Skin epidermis (tissue), 12 donors: ENCODE measurements around the gene ZNF784.

ENCODE experiments used
- H3K27ac ChIP-seq, 21 experiments: fragments of 200-600 bp; sonication (generic) in 11 of 21; one replicate each; pipeline ENCODE4 v1.5.0; 2020; ENCODE audit warnings: mild to moderate bottlenecking in 3 of 21, inconsistent platforms in 2 of 21, moderate library complexity in 2 of 21
- H3K4me3 ChIP-seq, 7 experiments: fragments of 200-600 bp; sonication (generic) in 2 of 7; one replicate each; pipeline ENCODE4 v1.5.0; 2020; ENCODE audit warnings: inconsistent platforms in 2 of 7, mild to moderate bottlenecking in 2 of 7, moderate library complexity in 1 of 7

Gene ZNF784

GRCh38 chr19:55624109-55625003, at the start of gene ZNF784:
ZNF784 (minus strand) TSS chr19:55624566; CDS start chr19:55624561, 5 bp downstream.
- Histone ChIP-seq H3K4me3 (peak within 1 kb of the TSS; percentile 39 to 58 (median 51)), H3K27ac (peak within 1 kb of the TSS; percentile 70 to 98 (median 93))

DNA sequence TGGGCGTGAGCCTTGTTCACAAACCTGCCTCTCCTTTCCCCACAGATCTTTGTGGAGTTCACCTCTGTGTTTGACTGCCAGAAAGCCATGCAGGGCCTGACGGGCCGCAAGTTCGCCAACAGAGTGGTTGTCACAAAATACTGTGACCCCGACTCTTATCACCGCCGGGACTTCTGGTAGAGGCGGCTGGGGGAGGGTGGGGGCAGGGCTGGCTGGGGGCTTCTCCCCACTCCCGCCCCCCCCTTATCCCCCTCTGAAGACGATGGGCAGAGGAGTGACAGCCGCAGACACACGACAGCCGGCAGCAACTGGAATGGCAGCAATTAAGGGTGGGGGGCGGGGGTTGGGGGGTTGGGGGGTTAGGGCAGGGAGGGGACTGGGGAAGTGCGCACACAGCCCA, 49.5 kb upstream of the ZNF784 start:
- Histone ChIP-seq H3K4me3 (no peak overlapping the region), H3K27ac (peak overlapping the region in 7 of 21 experiments; percentile 86 to 96 (median 89))

DNA sequence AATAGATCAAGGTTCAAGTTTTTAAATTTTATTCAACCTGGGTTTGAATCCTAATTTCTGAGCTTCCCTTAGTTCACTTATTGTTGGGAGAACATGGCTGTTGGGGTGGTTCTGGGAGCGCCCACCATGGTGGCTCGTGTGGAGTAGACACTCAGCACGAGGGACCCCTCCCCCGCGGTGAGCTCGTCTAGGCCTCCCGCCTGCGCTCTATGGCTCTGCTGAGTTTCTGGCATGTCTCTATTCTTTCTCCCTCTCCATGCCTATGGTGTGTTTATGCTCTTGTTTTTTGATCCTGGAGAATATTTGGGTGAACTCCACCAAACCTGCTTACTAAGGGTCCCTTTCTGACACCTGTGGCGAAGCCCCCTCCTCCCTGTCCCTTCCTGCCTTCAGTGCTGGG, 49.1 kb upstream of the ZNF784 start:
- Histone ChIP-seq H3K4me3 (no peak overlapping the region), H3K27ac (peak overlapping the region in 1 of 21 experiments; percentile 5)

DNA sequence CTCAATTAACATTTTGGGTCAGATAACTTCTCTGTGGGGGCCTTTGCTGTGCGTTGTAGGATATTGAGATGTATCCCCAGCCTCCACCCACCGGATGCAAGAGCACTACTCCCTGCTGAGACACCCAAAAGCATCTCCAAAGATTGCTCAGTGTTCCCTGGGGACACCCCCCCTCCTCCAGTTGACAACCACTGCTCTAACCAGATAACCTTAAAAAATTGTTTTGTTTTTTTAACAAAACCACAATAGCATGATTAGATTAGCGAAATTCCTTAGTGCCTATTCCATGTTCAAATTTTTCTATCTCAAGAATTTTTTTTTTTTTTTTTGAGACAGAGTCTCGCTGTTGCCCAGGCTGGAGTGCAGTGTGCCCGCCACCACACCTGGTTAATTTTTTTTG, 48.1 kb upstream of the ZNF784 start:
- H3K4me3 ChIP-seq = no peak overlapping the region
- no peak overlapping the region for H3K27ac ChIP-seq

GRCh38 chr19:55671054-55671378, 46.6 kb upstream of the ZNF784 start:
- no peak overlapping the region for H3K27ac ChIP-seq

DNA sequence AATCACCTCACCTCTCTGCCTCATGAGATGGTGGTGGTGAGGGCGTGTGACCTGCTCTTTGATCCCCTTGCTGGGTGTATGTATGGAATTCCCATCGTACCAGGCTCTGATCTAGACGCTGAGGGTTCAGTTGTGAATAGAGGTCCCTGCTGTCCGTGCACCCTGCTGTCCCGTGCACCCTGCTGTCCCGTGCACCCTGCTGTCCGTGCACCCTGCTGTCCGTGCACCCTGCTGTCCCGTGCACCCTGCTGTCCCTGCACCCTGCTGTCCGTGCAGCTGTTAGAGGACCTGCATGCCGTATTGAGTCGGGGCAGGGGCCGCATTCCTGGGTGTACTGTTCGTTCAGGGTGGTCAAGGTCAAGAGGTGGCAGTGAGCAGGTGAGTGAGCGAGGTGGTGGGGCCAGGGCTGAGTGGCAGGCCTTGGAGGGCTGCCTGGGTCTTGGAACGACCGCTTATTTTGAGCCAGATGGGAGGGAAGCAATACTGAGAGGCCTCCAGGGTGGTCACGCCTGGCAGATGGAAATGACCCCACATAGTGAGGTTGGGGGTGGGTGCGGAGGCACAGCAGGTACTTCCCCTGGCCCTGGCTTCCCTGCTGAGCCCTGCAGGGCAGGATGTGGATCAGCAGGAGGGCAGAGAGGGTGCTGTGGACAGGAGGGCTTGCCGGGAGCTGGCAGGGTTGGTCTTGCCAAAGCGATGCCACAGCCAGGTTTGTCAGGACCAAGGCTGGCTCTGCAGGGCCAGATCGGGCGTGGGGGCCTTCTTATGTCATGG, 46.1 kb upstream of the ZNF784 start:
- no peak overlapping the region for H3K4me3 ChIP-seq
- no peak overlapping the region for H3K27ac ChIP-seq

More at GRCh38 chr19:55671054-55671378, 46.6 kb upstream of the ZNF784 start:
- no peak overlapping the region for H3K4me3 ChIP-seq

- H3K4me3 ChIP-seq = no peak overlapping the region
These were observed 45.3 kb upstream of the ZNF784 start for GRCh38 chr19:55669418-55670279.

DNA sequence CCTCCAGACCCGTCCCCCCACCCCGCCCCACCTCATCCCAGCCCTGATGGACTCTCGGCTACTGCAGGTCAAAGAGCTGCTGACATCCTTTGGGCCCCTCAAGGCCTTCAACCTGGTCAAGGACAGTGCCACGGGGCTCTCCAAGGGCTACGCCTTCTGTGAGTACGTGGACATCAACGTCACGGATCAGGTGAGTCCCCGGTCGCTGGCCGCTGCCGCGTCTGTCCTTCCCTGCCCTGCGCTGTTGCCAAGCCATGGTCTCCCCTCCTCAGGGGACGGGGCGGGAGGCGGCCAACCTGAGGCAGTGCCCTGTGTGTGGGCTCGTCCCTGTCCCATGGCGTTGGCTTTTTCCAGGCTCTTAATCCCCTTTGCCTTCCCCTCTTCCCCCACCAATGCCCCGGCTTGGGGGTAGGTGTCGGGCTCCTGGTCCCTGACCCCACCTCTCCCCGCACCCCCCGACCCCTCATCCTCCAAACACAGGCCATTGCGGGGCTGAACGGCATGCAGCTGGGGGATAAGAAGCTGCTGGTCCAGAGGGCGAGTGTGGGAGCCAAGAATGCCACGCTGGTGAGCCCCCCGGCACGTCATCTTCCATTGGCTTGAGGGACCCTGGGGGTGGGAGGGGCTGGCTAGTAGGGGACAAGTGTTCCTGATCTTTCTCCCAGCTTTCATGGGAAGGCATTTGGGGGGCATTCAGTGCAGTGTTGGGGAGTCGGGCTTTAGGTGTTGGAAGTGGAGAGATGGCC, 44.4 kb upstream of the ZNF784 start:
- Histone ChIP-seq H3K27ac (no peak overlapping the region), H3K4me3 (no peak overlapping the region)

More at GRCh38 chr19:55669418-55670279, 45.3 kb upstream of the ZNF784 start:
- no peak overlapping the region for H3K27ac ChIP-seq

DNA sequence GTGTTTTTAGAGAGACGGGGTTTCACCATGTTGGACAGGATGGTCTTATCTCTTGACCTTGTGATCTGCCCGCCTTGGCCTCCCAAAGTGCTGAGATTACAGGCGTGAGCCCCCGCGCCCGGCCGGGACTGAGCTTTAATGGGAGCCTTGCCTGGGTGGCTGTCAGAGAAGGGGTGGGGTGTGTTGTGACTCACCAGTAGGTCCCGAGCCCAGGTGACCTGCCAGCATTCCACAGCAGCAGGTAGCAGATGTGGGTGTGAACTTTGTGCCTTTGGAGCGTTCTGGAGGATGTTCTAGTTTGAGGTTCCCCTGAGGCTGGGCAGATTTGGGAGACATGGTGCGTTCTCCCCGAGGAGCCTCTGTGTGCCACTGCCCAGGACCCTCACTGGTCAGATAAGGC, 43.6 kb upstream of the ZNF784 start:
- Histone ChIP-seq H3K27ac (peak overlapping the region in 2 of 21 experiments; percentile 0 to 3), H3K4me3 (no peak overlapping the region)

DNA sequence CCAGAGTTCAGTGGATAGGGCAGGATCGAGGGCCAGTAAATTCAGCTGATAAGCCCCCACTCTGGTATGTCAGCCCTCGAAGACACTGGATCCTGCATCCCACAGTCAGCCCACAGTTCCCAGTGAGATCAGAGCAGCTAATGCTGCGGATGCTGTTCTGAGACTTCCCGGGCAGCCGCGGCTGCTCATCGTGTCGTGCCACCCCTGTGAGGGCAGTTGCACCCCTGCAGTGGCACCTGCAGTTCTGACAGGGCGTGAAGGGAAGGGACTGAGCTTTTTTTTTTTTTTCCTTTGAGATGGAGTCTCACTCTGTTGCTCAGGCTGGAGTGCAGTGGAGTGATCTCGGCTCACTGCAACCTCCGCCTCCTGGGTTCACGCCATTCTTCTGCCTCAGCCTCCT, 43.1 kb upstream of the ZNF784 start:
- H3K27ac ChIP-seq = peak overlapping the region in 2 of 21 experiments; percentile 3 to 34

DNA sequence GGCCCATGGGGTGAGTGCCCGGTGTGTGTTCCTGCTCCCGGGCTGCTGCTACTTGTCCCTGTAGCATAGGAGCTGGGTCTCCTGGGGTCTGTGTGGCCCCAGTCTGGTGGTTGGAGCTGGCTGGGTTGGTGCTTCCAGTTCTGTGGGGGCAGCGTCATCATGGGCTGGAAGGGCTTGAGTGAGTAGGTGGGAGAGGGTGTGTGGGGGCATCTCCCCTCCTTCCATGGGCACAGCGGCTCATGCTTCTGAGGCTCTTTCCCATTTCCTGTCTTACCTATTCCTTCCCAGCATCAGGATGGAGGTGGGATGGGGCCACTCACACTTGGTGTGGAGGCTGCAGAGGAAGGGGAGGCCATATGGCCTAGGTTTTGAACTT, 42.6 kb upstream of the ZNF784 start:
- peak overlapping the region in 1 of 21 experiments; percentile 34 for H3K27ac ChIP-seq

More for the DNA sequence above, 43.1 kb upstream of the ZNF784 start:
- H3K4me3 ChIP-seq = no peak overlapping the region

DNA sequence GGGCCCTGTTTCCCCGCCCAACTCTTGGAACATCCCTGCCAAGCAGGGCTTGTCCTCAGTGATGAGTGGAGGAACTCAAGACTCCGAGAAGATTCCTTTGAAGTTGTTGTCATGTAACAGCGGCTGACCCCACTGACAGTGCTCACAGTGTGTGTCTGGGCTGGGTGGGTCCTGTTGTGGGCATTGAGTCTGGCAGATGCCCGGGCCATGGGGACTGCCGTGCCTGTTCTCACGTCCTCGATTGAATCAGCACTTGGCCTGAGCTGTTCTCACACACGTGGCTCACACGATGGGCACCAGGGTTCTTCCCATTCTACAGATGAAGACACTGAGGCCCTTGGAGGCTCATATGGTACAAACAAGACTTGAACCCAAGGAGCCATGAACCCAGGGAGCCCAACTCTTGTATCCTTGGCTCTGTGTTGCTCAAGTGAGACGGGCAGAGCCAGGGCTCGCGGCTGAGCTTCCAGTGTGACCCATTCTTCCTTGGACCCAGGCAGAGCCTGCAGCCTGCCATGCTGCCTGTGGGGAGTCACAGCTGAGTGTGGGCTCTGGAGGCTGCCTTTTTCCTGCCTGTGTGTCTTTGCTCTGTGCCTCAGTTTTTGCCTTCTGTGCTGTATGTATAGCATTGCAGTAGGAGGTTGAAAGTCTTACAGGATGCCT, 42.1 kb upstream of the ZNF784 start:
- Histone ChIP-seq H3K27ac (no peak overlapping the region), H3K4me3 (no peak overlapping the region)

More for the DNA sequence above, 42.6 kb upstream of the ZNF784 start:
- H3K4me3 ChIP-seq = no peak overlapping the region

DNA sequence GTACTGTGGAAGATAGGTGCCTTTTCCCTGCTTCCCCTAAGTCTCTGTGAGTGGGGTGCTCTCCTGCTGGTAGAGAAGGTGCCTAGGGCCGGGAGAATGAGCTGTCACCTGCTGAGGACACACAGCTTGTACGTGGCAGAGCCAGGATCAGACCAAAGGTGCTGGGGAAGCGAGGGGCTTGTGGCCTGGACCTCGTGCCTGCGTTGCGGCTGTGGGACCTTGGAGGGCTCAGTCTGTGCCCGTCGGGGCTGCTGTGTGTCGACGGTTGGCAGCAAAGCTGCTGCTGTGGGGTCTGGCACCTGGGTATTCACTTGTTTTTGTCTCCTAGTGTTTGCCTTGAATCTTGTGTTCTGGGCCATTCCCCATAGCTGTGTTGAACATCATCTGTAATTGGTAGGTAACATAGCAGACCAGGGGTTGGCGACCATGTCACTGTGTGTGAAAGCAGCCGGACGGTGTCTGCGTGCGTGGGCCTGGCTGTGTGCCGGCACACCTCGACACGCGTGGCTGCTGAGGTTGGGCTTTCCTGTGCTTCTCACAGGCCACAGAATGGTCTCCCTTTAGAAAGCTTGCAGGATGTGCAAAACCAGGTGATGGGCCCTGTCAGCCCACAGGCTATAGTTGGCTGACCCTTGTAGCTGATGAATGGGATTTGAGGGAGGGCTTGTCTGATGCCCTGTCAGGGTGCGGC, 39.6 kb upstream of the ZNF784 start:
- no peak overlapping the region for H3K27ac ChIP-seq
- H3K4me3 ChIP-seq = no peak overlapping the region

- H3K4me3 ChIP-seq = no peak overlapping the region
- no peak overlapping the region for H3K27ac ChIP-seq
These were observed 37.5 kb upstream of the ZNF784 start for GRCh38 chr19:55661826-55662225.

DNA sequence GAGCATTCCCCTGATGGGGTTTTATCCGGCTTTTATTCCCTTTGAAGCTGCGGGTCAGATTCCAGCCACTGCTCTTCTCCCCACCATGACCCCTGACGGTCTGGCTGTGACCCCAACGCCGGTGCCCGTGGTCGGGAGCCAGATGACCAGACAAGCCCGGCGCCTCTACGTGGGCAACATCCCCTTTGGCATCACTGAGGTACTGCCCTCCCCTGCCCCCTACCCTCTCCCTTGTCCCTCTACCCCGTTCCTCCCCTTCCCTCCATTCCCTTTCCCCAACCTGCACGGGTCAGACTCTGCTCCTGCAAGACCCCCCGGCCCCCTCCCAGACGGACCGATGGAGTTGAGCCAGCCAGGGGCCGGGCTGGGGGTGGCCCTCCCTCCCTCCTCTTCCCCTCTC, 36.6 kb upstream of the ZNF784 start:
- Histone ChIP-seq H3K27ac (no peak overlapping the region), H3K4me3 (no peak overlapping the region)

DNA sequence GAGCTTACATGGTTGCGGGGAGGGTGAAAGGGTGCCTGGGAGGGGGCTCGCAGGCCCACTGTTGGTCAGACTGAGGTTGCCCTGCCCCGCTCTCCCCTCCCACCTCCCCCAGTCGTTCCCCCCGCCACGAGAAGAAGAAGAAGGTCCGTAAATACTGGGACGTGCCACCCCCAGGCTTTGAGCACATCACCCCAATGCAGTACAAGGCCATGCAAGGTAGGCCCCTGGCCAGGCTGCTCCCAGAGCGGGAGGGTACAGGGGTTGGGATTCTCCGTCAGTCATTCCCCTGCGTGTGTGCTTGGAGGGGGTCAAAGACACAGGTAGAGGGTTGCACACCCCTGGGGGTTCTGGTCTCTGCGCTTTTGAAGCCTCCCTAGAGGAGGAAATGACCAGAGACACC, 36.0 kb upstream of the ZNF784 start:
- H3K4me3 ChIP-seq = no peak overlapping the region

GRCh38 chr19:55659822-55660221, 35.5 kb upstream of the ZNF784 start:
- H3K27ac ChIP-seq = peak overlapping the region in 1 of 21 experiments; percentile 100
- H3K4me3 ChIP-seq = no peak overlapping the region

More for the DNA sequence above, 36.0 kb upstream of the ZNF784 start:
- H3K27ac ChIP-seq = no peak overlapping the region

DNA sequence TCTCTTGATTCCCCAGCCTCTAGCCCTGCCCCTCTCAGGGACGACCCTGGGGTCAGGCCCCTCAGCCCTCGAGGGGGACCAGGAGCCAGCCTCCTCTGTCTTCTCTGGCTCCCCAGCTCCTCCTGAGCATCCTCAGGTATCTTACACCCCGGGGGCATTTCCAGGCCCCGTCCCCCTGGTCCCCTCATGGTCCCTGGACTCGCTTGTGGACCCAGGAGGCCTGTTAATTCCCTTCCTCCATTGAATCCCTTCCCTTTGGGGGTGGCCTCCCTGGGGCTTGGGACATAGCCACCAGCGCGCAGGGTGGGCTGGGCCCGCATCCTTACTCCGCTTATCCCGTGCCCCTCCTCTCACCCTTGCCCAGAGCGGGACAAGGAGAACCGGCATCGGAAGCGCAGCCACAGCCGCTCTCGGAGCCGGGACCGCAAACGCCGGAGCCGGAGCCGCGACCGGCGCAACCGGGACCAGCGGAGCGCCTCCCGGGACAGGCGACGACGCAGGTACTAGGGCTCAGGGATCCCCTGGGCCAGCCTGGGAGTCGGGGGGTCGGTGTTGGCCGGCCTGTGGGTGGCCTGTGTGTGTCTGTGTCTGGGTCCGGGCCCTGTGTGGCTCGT, 34.6 kb upstream of the ZNF784 start:
- H3K4me3 ChIP-seq = no peak overlapping the region

More for the DNA sequence above, 34.6 kb upstream of the ZNF784 start:
- H3K27ac ChIP-seq = peak overlapping the region in 2 of 21 experiments; percentile 31 to 100
